GM21825 (cell line): ENCODE measurements around the gene TUBA8.

ENCODE experiments used
- ATAC-seq: cut with Tn5 transposase; IDR thresholded peaks from one replicate; pipeline ENCODE4 v1.9.1; 2021; ENCODE audit warnings: mild to moderate bottlenecking, moderate library complexity; ENCODE audit not compliant: unreplicated experiment

TUBA8 gene

DNA sequence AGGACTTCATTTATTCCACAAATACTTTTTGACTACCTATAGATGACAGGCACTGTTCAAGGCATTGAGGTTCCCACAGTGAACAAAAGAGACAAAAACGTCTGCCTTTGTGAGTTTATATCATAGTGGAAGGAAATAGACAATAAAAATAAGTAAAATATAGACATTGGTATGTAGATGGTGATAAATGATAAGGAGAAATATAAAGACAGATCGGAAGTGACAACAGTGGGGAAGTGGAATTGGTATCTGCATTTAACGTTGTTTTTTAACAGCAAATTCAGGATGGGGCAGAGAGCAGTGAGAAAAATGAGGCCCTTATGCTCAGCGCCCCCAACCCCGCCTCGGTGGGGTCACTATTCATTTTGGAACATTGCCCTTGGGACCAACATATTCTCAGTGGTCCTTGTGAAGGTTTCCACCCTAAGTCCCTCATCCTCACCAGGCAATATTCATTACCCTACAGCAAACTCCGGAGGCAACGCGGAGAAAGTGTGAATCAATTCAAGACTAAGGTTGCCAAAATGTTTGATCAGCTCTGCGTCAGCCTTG is 33.4 kb upstream of the TUBA8 start:
- ATAC-seq: peak; percentile 3

DNA sequence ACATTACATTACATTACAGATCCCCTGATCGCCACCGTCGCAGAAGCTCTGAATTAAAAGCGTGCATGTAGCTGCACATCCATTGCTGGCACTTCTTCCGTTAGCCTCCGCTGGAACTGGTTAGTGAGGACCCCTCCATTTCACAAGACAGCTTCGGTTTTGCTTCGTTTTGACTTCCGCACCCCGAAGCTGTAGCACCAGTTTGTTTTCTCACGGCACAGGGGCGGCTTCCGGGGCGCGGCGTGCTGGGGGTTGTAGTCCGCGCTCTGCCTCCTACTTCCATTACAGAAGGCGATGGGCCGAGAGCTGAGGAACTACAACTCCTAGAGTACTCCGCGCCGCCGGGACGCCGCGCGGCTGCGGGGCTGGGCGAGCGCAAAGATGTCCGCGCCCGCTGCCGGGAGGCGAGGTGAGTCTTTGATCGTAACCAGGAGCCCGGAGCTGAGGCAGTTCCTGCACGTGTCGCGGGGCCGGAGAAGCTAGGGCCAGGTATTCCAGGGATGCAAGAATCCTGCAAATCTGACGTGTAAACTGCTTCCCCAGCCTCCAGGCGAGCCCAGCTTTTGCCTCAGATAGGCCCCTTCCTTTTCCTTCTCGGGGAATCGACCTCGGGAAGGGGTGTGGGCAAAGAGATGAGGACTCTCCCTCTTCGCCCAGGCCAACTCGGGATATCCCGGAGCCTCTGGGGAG is 32.8 kb upstream of the TUBA8 start, which contains the start of gene PEX26:
TSS of gene PEX26 (plus strand) at position 352 of the 690 bp plus-strand sequence. CDS start 387 bp downstream, outside the sequence.
- ATAC-seq: peak; percentile 90

DNA sequence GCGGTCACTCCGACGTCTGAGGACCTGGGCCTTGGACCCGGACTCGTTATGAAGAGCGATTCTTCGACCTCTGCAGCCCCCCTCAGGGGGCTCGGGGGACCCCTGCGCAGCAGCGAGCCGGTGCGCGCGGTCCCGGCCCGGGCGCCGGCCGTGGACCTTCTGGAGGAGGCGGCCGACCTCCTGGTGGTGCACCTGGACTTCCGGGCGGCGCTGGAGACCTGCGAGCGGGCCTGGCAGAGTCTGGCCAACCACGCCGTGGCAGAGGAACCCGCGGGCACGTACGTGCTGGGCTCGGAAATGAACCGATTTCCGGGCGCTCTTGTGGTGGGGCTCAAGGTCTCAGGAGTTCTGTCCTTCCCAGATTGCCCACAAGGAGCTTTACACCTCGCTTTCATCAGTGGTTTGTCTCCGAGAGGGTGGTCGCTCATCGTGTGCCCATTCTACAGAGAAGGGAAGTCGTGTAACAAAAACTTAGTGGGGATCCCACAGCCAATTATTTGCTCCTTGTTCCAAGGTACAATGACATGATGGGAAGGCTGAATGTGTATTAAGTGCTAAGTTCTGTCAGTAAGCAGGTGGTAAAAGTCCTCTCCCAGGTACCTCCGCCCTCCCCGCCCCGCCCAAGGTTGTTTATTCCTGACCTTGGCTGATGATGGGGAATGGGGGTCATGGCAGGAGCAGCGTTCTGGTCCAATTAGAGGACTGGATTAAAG is 32.1 kb upstream of the TUBA8 start:
- ATAC-seq: peak; percentile 18

DNA sequence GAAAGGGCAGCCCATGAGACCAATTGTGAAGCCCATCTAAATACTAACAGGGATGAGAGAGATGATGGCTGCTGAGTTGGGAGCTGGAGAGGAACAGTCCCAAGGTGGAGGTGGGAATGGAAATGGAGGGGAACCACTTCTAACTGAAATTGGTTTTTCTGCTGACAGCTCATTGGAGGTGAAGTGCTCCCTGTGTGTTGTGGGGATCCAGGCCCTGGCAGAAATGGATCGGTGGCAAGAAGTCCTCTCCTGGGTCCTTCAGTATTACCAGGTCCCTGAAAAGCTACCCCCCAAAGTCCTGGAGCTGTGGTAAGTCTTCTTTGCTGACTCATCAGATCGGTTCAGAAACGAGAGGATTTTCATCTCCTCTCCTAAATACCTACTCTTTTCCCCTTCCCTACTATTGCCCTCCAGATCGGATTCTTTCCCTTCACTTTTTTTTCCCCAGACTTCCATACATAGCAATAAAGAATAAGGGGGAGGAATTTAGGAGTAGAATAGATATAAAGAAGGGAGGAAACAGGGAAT is 30.8 kb upstream of the TUBA8 start:
- ATAC-seq: no peak

DNA sequence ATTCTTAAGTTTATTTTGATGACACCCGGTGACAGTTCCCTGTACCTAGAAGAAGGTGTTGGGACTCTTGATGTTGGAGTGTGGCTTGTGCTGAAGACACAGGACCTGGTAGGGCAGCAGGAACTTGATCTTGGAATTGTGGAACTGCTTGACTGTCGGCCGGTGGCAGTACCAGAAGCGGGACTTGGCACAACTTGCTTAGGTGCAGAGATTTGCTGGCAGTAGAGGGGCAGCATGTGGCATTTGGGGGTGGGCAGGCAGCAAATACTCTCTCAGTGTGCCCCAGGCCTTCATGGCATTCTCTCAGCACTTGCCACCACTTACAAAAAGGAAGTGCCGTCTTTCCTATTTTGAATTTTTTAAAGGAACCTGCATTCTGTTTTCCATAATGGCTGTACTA is 29.2 kb upstream of the TUBA8 start:
- ATAC-seq: no peak

DNA sequence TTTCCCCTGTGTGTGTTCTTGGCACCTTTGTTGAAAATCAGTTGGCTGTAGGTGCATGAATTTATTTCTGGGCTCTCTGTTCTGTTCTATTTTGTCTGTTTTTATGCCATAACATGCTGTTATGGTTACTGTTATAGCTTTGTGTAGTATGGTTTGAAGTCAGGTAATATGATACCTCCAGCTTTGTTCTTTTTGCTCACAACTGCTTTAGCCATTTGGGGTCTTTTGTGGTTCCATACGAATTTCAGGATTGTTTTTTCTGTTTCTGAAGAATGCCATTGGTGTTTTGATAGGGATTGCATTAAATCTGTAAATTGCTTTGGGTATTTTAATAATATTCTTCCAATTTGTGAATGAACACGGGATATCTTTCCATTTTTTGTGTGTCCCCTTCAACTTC is 28.1 kb upstream of the TUBA8 start:
- no peak for ATAC-seq

DNA sequence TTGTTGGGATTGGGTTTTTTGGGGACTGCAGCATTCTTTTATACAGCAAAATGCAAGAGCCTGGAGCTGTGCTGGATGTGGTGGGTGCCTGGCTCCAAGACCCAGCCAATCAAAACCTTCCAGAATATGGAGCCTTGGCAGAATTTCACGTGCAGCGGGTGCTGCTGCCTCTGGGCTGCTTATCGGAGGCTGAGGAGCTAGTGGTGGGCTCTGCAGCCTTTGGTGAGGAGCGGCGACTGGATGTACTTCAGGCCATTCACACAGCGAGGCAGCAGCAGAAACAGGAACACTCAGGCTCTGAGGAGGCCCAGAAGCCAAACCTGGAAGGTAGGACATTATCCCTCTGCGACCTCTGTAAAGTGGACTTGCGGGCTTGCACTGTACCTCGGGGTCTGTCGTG is 27.2 kb upstream of the TUBA8 start:
- ATAC-seq: no peak

DNA sequence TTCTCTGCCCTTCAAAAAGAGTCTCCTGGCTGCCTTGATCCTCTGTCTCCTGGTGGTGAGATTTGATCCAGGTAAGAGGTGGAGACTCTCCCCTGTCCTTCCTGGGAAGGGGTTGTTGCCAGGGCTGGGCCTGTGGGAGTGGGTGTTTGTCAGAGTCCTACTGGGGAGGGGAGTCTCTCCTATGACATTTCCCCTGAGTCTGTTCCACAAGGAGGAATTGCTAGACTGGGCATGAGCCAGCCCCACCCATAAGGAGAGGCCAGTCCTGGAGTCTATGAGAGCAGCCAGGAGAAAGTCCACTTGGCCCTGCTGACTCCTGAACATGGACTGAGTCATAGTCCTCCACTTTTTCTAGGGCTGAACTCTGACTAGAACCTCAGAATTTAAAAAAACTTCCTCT is 25.4 kb upstream of the TUBA8 start:
- ATAC-seq: no peak

DNA sequence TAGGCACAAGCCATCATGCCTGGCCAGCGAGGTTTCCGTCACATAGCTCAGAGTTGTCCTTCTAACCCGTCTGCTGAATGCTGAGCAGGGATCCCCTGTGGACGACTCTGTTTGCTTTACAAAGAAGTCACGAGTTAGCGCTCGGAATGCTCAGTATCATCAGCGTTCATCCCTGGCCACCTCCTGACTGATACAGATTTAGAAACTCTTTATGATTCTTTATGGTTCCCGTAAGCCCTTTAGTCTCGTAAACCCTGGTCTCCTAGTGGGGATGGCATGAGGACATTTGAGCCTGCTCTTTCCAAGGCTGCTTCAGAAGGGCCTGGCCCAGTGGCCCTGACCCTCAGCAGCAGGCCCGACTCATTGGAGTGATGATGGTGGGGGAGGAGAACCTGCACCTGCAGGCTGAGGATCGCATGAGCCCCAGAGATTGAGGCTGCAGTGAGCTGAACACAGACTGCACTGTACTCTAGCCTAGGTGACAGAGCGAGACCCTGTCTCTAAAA is 23.2 kb upstream of the TUBA8 start:
- ATAC-seq: no peak

DNA sequence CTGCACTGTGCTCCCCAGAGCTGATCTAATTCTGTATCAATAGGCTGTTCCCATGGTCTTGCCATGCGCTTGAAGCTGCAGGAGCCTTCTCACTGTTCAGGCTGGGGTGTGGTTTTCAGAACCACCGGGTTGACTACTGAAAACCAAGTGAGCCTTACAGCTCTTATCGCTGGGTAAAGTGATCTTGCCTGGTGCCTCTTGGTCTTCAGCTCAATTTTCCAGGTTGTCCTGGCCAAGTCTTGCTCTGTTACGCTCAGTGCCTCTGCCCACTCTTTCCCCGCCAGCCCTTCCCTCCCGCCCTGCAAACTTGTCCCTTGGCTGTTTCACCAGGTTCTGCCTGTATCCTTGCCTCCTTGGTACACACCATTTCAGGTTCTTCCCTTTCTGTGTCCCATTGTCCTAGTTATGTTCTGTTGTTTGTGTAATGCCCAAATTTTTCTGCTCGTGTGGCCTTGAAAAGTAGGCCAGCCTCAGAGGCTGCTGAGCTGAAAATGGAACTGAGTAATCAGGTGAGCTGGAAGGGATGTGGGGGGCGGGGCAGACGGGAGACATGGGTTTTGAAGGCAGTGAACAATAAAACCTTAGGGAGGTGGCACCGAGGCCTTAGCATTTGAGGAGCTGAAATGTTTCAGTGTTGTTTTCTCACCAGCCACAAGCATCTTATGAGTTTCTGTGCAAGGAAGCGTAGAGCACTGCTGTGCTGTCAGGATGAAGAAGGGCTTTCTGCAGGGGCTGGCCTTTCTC is 21.6 kb upstream of the TUBA8 start:
- no peak for ATAC-seq

DNA sequence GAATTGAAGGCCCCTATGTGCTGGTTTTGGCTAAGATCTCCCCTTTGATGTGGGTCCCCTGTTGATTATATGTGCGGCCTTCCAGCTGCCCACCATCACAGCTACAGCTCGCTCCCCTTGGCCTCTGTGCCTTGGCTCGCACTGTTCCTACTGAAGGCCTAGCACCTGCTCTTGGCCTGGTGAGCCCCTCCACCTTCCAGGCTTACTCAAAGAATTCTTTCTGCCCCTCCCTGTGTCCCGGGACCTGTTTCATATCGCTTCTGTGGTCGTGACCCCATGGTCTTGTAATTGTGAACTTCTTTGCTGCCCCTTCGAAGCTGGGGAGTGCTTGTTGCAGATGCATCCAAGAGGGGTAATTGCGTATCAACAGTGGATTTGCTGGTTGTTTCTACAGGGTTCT is 20.3 kb upstream of the TUBA8 start:
- ATAC-seq: no peak

DNA sequence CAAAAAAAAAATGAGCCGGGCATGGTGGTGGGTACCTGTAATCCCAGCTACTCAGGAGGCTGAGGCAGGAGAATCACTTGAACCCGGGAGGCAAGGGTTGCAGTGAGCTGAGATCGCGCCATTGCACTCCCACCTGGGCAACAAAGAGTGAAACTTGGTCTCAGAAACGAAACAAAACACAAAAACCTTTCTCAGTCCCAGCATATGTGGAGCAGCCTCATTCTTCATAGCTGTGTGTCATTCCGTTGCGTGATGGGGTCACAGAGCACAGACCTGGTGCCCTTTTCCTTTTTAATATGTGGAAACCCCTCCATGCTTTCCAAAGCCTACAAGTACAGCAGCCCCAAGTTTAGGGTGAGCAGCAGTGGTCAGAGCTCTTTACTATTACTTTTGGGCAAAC is 19.1 kb upstream of the TUBA8 start:
- ATAC-seq: no peak

DNA sequence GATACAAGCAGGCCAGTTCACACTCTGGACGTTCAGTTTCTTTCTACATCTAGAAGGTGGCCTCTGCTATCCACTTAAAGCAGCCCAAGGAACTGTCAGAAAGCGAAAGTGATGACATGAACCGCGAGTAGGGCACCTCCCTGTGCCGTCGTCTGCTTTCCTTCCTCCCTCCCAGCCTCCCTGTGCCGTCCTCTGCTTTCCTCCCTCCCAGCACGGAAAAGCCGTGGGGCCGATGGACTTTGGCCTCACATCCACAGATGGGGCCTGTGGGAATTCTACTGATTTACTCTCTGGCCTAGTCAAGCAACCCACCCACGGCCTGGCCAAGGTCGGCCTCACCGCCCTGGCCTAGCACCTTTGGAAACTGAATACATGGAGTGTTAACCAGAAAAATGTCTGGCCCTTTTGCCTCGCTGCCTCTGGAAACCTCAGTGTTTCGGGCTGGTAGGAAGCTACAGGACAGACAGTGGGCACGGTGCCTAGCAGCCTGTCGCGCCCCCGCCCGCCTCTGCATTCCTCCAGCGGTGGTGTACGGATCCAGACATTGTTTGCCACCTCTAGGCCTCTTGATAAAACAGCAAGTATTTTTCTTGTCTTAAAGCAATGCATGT is 18.6 kb upstream of the TUBA8 start:
- no peak for ATAC-seq

DNA sequence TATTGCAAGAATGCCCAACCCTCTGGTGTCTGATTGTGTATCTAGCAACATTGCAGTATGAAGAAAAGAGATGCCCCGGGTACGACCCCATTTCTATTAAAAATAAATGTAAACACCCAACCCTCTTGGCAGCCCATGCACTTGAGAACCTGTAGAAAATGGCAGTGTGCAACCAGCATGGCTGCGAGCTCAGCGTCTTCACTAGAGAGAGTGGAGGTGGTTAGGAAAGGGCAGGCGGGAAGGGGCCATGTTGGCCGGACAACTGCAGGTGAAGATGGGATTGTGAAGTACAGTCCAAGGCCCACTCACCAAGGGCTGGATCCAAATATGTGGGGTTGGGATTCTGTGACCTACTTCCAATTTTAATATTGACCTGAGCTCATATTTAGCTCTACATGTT is 16.9 kb upstream of the TUBA8 start:
- ATAC-seq: no peak

DNA sequence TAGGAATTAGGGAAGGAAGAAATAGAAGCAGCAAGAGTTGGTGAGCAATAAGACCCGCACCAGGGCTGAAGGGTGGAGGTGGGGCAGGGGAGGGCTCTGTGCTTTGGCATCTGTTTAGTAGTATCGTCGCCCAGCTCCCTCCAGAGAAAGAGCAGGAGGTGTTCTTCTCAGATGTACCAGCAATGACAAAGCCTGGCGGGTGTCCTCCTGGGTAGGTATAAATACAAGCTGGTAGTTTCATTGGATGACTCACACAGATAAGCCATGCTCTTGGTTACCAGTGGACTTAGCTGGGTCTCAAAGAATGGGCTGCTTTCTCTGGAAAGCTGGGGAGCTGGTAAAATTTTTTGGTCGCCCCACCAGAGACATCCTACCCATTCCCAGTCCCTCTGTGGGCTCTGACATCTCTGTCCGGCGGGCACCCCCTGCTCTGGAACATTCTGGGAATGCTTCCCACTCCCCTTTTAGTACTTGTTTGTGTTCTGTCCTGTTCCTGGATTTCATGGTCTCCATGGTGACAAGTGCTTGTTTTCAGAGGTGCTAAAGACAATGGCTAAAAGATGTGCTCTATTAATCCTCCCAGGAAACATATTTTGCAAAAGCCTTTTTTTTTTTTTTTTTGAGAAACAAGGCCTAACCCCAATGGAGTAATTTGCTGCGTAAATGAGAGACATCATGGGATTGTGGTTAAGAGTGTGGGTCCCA is 15.4 kb upstream of the TUBA8 start:
- no peak for ATAC-seq

DNA sequence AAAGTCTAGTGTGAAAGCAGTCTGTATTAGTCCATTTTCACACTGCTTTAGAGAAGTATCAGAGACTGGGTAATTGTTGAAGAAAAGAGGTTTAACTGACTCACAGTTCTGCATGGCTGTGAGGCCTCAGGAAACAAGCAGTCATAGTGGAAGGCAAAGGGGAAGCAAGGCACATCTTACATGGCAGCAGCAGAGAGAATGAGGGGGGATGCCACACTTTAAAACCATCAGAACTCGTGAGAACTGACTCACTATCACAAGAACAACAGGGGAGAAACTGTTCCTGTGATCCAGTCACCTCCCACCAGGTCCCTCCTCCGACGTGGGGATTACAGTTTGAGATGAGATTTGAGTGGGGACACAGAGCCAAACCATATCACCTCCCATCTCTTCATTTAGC is 13.8 kb upstream of the TUBA8 start:
- no peak for ATAC-seq

DNA sequence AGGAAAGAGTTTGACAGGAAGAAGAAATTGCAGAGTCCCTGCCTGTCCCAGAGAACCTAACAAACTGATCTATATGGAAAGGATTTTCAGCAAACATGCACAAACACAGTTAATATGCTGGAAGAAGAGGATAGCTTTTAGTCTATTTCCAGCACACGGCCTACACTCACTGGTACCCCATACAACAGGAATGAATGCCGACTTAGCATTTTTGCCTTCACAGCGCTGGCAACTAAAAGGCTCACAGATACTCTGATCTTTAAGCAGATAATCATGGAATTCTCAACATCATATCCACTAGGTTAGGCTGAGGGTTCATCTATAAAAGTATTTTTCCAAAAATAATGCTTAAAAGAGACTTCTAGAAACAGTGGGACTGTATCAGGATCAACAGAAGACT is 9.8 kb upstream of the TUBA8 start:
- no peak for ATAC-seq

DNA sequence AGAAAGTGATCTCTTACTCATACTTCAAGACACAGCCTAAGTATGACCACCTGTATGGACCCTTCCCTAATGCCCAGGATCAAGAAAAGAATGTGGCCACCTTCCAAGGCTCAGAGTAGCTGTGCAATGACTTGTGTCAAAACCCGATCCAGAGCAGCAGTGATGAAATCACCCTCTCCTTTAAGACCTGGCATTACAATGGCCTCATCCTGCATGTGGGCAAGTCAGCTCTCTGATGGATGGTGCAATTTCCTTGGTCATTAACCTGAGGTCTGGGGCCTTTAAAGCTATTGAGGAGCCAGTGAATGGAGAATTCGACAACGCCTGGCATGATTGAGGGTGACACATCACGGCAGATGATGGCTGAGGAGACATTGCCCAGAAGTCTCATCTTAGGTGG is 9.1 kb upstream of the TUBA8 start:
- ATAC-seq: no peak

DNA sequence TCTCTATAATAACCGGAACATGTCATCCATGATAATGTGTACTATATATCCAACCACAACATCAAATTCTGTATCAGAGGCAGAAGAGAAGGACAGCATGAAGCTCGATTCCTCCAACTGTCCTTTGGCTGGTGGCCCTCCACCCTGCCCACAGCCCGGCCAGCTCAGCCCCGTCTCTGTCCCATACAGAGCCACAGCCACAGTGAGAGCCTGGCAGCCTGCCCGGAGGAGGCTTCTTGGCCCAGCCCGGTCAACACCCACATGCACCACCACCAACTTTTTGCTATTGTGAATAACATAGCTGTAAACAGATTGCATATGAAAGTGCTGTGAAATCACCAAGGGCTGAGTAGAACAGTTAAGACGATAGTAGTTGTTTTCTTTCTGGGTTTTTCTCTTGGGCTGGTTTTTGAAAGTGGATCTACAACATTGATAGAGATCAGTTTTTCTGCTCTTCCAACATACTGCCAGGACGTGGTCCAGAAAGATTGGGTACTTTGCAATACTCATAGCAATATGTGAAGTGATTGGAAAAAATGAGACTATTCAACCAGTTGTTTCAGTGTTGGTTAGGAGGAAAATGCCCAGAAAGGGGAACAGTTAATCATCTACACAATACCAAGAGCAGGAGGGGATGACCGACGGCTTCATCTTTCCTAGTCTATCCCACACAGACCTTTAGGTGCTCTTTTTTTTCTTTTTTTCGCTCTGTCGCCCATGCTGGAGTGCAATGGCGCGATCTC is 6.9 kb upstream of the TUBA8 start:
- no peak for ATAC-seq
